Uterus (tissue), 2 donors: Measurements from ENCODE around the gene SIPA1L3.

Experiments
- POLR2A ChIP-seq, 2 donors: fragments of 450-650 bp; IDR thresholded peaks; one replicate each; pipeline ENCODE4 v1.6.1; 2016; ENCODE audit warnings: antibody characterized with exemption in 2 of 2, mild to moderate bottlenecking in 1 of 2, moderate library complexity in 1 of 2
- TF ChIP-seq, protein P1 (sequence below), 4 experiments: fragments of 200-600 bp in 2 of 4; fragments of 450-650 bp in 2 of 4; sonication (generic) in 2 of 4; IDR thresholded peaks; one replicate each; pipeline ENCODE4 v1.5.1; 2016 to 2019; ENCODE audit warnings: antibody characterized with exemption in 4 of 4, mild to moderate bottlenecking in 2 of 4, moderate library complexity in 1 of 4

DNA sequence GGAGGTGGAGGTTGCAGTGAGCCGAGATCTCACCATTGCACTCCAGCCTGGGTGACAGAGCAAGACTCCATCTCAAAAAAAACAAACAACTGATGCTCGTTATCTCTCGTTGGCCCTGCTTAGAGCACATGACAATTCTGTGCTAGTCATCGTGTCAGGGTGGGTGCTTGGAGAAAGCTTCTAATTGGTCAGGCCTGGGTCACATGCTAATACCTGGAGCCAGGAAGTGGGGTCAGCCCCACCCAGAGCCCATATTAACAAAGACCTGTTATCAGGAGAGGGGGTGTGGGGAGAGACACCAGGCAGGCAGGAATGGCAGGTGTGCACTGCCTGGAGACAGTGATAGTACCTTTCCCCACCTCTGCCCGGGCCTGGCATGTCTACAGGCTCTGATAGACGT, 232.1 kb downstream of the SIPA1L3 start:
- TF ChIP-seq, protein P1, sequence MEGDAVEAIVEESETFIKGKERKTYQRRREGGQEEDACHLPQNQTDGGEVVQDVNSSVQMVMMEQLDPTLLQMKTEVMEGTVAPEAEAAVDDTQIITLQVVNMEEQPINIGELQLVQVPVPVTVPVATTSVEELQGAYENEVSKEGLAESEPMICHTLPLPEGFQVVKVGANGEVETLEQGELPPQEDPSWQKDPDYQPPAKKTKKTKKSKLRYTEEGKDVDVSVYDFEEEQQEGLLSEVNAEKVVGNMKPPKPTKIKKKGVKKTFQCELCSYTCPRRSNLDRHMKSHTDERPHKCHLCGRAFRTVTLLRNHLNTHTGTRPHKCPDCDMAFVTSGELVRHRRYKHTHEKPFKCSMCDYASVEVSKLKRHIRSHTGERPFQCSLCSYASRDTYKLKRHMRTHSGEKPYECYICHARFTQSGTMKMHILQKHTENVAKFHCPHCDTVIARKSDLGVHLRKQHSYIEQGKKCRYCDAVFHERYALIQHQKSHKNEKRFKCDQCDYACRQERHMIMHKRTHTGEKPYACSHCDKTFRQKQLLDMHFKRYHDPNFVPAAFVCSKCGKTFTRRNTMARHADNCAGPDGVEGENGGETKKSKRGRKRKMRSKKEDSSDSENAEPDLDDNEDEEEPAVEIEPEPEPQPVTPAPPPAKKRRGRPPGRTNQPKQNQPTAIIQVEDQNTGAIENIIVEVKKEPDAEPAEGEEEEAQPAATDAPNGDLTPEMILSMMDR (IDR thresholded peaks at IDR 0.05), result no peak
- TF ChIP-seq POLR2A (IDR thresholded peaks at IDR 0.05), result no peak
